HS-5 (cell line): Measurements from ENCODE around the gene LONP1.
"Not testable (repeated sequence)": the region's sequence is repeated elsewhere in the genome, so short reads cannot be mapped to it uniquely, and the experiment has no call there.

Experiments
- DNase-seq: peaks from one replicate; pipeline ENCODE4 v3.0.0-alpha.2; 2012; ENCODE audit warnings: low read depth

Gene LONP1

GRCh38 chr19:5693195-5694166 is 26.5 kb downstream of the LONP1 start:
- no peak for DNase-seq

GRCh38 chr19:5692723-5693194 is 27.2 kb downstream of the LONP1 start:
- DNase-seq, result no peak

DNA sequence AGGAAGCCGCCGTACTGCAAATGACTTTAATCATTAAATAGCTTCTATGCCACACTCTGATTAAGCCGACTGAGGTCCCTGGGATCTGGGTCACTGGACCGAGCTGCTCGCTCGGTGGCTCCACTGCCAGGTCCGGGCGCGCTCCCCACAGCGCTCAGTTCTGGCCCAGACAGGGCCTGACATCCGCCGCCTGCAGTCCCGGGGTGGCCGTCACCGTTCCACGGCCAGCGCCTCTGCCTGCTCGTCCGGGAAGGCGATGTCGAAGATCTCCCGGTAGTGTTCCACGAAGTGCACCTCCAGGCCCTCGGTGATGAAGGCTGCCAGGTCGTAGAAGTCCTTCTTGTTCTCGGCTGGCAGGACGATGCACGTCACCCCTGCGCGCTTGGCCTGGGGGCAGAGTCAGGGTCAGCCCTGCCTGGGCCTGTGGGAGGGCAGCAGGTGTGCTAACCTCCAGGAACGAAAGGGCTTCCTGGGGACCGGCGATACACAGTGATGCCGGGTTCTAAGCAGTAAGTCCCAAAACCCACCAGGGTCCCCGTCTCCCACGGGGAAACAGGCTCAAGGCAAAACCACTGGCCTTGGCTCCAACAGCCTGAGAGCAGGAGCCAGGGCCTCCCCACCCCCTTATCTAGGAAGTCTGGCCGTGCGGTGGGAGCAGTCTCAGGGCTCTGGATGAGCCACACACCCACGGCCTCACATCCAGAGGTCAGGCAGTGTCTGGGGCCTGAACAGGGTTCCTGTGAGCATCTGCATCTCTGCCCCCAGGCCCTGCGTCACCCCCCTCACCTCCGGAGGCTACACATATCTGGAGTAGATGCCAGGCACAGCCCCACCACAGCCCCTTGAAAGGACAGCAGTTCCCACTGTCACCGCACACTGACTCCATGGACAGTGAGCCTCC is 27.9 kb downstream of the LONP1 start:
- no peak for DNase-seq

DNA sequence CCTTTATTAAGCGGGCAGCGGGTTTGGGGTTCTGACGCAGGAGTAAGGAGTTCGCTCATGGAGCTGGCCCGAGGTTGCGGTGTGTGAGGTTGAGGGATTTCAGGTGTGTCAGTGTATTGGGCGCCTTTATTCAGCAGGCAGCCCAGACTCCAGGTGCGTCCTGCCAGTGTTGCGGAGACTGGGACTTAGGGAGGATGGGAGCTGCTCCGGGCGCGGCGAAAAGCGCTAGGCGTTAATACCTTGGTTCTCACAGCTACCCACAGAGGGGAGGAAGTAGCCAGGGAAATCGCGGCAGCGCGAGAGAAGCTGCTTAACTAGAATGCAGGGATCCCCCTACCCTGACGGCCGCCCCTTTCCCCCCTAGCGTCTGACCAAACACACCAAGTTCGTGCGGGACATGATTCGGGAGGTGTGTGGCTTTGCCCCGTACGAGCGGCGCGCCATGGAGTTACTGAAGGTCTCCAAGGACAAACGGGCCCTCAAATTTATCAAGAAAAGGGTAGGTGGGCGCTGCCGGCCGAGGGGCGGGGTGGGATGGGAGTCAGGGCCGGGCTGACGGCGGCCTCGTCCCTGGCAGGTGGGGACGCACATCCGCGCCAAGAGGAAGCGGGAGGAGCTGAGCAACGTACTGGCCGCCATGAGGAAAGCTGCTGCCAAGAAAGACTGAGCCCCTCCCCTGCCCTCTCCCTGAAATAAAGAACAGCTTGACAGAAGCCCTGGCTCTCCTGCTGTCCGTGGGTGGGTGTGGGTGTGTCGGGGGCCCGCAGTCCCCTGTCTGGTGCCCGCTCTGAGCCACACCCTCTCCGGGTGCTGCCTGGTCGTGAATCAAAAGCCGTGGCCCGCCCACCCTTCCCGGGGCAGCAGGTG is 28.8 kb downstream of the LONP1 start:
- no peak for DNase-seq

DNA sequence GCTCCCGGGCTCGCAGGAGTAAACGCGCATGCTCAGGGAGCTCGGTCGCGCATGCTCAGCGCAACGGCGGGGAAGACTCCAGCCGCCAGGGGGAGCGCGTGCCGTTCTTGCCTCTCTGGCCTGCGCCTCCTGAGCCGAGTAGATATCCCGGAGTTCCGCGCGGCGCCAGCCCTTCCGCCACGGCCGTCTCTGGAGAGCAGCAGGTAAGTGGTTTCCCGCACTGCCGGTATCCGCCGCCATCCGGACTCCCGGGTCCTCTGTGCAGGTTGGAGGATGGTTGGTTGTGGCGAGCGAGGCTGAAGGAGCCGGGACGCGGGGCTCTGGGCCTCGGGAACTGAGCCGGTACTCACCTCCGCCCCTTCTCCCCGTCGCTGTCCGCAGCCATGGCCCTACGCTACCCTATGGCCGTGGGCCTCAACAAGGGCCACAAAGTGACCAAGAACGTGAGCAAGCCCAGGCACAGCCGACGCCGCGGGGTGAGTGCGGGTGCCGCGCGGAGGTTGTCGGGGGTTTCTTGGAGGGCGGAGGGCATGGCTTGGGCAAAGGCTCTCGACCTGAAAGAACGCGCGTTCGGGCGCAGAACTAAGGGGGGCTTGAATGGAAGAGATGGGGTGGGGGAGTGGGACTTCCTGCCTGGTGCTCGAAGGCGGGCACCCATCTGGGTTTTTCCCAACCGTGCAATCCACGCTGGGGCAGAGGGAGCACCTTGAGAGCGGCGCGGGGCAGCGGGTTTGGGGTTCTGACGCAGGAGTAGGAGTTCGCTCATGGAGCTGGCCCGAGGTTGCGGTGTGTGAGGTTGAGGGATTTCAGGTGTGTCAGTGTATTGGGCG is 29.6 kb downstream of the LONP1 start, which contains the start of gene RPL36:
Gene RPL36, plus strand, starts transcription at position 171 of the 830 bp plus-strand sequence. Its CDS starts 213 bp downstream, at position 384.
- peak; percentile 76 for DNase-seq

GRCh38 chr19:5688262-5688881 is 31.6 kb downstream of the LONP1 start:
- not testable (repeated sequence) for DNase-seq

- no peak for DNase-seq
Measured at GRCh38 chr19:5687360-5688198, 32.4 kb downstream of the LONP1 start.

DNA sequence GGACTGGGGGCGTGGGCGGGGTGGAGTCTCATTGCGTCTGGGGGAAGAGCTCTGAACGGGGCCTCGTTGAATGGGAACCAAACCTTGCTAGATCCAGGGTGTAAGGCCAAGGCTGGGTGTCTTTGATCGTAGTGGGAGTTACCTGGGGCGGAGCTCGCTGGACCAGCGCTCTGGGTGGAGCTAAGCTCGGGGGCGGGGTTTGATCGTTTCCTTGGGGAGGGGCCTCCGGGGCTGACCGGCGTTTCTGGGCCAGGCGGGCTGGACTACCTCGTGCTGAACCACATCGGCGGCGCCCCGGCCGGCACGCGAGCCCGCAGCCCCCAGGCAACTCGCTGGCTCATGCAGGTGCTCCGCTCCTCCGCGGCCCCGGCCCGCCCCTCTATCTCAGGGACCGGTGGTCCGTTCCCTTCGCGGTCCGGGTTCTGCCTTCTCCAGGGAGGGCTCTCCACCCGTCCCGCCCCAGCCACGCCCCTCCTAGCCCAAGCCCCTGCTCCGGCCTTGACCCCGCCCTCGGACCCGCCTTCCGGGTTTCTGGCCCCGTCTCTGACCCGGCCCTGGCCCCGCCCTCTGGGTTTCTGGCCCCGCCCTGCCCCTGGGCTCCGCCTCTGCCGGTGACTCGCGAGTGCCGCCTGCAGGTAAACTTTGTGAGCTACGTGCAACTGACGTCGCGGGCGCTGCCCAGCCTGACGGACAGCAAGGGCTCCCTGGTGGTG is 33.1 kb downstream of the LONP1 start:
- no peak for DNase-seq

GRCh38 chr19:5686326-5686646 is 33.7 kb downstream of the LONP1 start:
- no peak for DNase-seq

DNA sequence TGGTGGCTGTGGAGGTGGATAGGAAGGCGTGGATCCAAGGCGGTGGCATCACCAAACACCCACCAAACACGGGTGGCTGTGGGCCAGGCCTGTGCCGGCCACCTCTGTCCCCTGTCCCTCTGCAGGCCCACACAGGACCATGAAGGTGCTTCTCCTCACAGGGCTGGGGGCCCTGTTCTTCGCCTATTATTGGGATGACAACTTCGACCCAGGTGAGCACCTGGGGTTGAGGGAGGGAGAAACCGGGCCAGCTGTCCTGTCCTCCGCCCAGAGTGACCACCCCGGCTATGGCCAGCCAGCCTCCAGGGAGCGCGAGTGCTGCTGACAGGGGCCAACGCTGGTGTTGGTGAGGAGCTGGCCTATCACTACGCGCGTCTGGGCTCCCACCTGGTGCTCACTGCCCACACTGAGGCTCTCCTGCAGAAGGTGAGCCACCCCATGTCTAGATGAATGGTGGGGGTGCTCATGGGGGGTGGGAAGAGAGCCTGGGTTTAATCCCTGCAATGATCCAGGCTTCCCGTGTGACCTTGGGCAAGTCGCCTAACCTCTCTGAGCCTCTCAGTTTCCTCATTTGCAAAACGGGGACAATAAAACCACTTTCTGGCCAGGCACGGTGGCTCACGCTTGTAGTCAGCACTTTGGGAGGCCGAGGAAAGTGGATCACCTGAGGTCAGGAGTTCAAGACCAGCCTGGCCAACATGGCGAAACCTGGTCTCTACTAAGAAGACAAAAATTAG is 35.1 kb downstream of the LONP1 start:
- DNase-seq, result no peak

DNA sequence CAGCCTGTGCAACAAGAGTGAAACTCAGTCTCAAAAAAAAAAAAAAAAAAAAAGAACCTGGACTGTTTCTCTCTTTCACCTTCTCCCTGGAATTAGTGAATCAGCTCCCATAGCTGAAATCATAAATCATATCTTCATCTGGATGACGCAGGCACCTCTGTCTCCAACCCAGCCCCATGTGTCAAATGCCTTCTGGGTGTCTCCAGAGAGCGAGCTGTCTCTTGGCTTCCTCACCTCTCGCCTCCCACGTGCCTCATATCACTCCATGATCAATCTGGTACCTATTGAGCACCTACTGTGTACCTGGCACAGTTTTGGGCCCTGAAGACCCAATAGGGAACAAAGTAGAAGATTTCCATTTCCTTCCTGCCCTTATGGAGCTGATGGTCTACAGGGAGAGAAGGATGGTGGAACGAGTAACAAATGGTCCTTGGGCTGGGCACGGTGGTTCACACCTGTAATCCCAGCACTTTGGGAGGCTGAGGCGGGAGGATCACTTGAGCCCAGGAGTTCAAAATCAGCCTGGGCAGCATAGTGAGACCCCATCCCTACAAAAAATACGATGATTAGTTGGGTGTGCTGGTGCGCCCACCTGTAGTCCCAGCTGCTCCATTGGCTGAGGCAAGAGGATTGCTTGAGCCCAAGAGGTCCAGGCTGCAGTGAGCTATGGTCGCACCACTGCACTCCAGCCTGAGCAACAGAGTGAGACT is 36.6 kb downstream of the LONP1 start:
- DNase-seq, result no peak

DNA sequence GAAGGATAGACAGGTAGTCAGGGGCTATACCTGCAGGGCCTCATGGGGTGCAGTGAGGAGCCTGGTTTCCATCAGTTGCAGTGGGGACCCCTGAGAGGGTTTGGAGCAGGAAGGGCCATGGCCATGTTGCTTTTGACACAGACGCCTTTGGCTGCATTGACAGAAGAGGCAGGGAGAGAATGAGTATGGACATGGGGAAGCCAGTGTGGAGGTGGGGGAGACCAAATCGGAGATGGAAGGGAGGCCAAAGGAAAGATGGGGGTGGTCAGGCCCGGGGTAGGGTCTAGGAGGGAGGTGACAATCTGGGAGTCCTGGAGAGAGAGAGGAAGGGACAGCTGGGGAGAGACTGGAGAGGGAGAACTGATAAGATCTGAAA is 37.9 kb downstream of the LONP1 start:
- no peak for DNase-seq

DNA sequence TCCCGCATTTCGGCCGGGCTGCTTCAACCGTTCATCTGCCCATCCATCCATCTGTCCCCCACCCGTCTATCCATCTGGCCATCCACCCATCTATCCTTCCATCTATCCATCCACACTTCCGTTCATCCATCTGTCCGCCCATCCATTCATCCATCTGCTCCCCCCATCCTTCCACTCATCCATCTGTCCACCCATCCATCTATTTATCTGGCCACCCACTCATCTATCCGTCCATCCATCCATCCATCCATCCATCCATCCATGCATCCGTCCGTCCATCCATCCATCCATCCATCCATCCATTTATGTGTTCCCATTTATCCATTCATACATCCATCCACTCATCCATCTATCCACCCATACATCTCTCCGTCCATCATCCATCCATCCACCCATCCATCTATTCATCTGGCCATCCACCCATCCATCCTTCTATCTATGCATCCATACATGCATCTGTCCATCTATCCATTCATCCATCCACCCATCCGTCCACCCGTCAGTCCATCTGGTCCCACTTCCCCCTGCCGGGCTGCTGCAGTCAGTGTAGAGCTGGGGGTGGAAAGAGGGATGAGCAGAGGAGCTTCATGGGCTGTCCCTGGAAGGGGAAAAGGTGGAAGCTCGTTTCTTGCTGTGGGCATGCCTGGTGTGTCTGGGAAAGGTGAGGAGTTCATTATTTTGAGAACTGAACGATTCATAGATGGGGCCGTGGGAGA is 38.4 kb downstream of the LONP1 start:
- DNase-seq, result no peak

GRCh38 chr19:5680437-5681368 is 39.2 kb downstream of the LONP1 start, which contains the start of the genes HSD11B1L and MICOS13:
TSS of gene HSD11B1L (plus strand) at chr19:5681027. CDS start at chr19:5684833, 3,806 bp downstream.
TSS of gene MICOS13 (minus strand) at chr19:5680516. CDS start at chr19:5680486, 30 bp downstream.
- DNase-seq, result peak; percentile 92

DNA sequence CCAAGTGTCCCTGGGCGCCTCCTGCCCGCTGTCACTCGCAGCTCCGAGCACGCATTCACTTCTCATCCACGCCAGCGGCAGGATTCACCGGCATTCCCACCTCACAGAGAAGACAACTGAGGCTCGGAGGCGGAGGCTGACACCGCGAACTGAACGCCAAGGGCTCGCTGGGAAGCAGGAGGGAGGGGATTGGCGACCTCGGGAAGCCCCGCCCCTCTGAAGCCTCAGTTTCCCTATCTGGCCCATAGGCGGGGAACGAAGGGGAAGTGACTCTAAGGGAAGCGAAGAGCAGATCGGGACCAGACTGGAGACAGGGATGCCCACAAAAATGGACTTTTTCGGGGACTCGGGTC is 39.9 kb downstream of the LONP1 start:
- no peak for DNase-seq
